OCI-LY3 (cell line): Measurements from ENCODE around the gene CAMTA1.

Experiments used
- H2AFZ ChIP-seq: fragments of 200-600, 300-600 bp; shearing (Covaris generic); 2 replicates; pipeline ENCODE4 v1.6.0; 2014; ENCODE audit warnings: antibody characterized with exemption, low read depth, low read length
- H3K27ac ChIP-seq: fragments of 200-600, 300-600 bp; sonication (generic); 2 replicates; pipeline ENCODE4 v1.5.1; 2014; ENCODE audit warnings: mild to moderate bottlenecking, low read length, moderate library complexity, mixed read lengths
- H3K27me3 ChIP-seq: fragments of 200-600, 300-600 bp; sonication (generic); 2 replicates; pipeline ENCODE4 v1.6.1; 2014; ENCODE audit warnings: low read depth, low read length, mixed read lengths
- H3K36me3 ChIP-seq: fragments of 200-600, 300-600 bp; sonication (generic); replicated peaks from 2 replicates; pipeline ENCODE3; 2014; ENCODE audit warnings: low read depth, low read length, mixed read lengths
- H3K4me1 ChIP-seq: fragments of 300-600, 200-600 bp; sonication (generic); 2 replicates; pipeline ENCODE4 v1.6.1; 2014; ENCODE audit warnings: low read length, mixed read lengths
- H3K4me2 ChIP-seq: fragments of 200-600, 300-600 bp; sonication (generic); 2 replicates; pipeline ENCODE4 v1.6.1; 2014; ENCODE audit warnings: low read length, mixed read lengths
- H3K4me3 ChIP-seq: fragments of 300-600, 200-600 bp; sonication (generic); 2 replicates; pipeline ENCODE4 v1.5.1; 2014; ENCODE audit warnings: antibody characterized with exemption, mild to moderate bottlenecking, low read length, moderate library complexity
- H3K79me2 ChIP-seq: fragments of 300-600, 200-600 bp; shearing (Covaris generic); 2 replicates; pipeline ENCODE4 v1.6.1; 2014; ENCODE audit warnings: mild to moderate bottlenecking, low read length, mixed read lengths
- H3K9ac ChIP-seq: fragments of 300-600, 200-600 bp; shearing (Covaris generic); 2 replicates; pipeline ENCODE4 v1.6.0; 2014; ENCODE audit warnings: mild to moderate bottlenecking, low read length, moderate library complexity
- H3K9me3 ChIP-seq: fragments of 200-600, 300-600 bp; shearing (Covaris generic); 2 replicates; pipeline ENCODE4 v1.6.1; 2014; ENCODE audit warnings: low read length, mixed read lengths; ENCODE audit not compliant: insufficient read depth
- H4K20me1 ChIP-seq: fragments of 200-600, 300-600 bp; sonication (generic); 2 replicates; pipeline ENCODE4 v1.6.1; 2016; ENCODE audit warnings: low read length, mixed read lengths; ENCODE audit not compliant: insufficient read depth
- CTCF ChIP-seq: fragments of 200-600, 300-600 bp; sonication (generic); IDR thresholded peaks from 2 replicates; pipeline ENCODE4 v1.5.1; 2014; ENCODE audit warnings: antibody characterized with exemption, low read length, low read depth
- EZH2phosphoT487 ChIP-seq: fragments of 200-600 bp; shearing (Covaris generic); IDR thresholded peaks from 2 replicates; pipeline ENCODE4 v1.6.1; 2018; ENCODE audit warnings: antibody characterized with exemption, mixed run types, low read depth

Gene CAMTA1

GRCh38 chr1:7351649-7352048 is 566.4 kb downstream of the CAMTA1 start:
- Histone ChIP-seq H3K27ac (no peak overlapping the region), H3K4me1 (no peaks in the 10 kb centered on the region), H3K36me3 (no peaks in the 10 kb centered on the region), H2AFZ (no peak overlapping the region), H4K20me1 (no peaks in the 10 kb centered on the region), H3K79me2 (no peaks in the 10 kb centered on the region), H3K4me2 (no peak overlapping the region), H3K27me3 (no peaks in the 10 kb centered on the region), H3K4me3 (no peak overlapping the region), H3K9ac (no peak overlapping the region), H3K9me3 (no peaks in the 10 kb centered on the region)
- TF ChIP-seq EZH2phosphoT487 (no peak), CTCF (no peak)

- H3K79me2 ChIP-seq: no peaks in the 10 kb centered on the region
- H3K4me3 ChIP-seq: no peak overlapping the region
- no peak overlapping the region for H3K4me2 ChIP-seq
- no peaks in the 10 kb centered on the region for H3K4me1 ChIP-seq
- H3K27me3 ChIP-seq: no peaks in the 10 kb centered on the region
- no peaks in the 10 kb centered on the region for H3K9me3 ChIP-seq
- no peaks in the 10 kb centered on the region for H3K36me3 ChIP-seq
- H2AFZ ChIP-seq: no peak overlapping the region
- H3K9ac ChIP-seq: no peak overlapping the region
- TF ChIP-seq CTCF (no peak), EZH2phosphoT487 (no peak)
- H3K27ac ChIP-seq: no peak overlapping the region
- no peaks in the 10 kb centered on the region for H4K20me1 ChIP-seq
Observed at GRCh38 chr1:7352364-7352763, 567.1 kb downstream of the CAMTA1 start.

GRCh38 chr1:7352974-7353373 is 567.7 kb downstream of the CAMTA1 start:
- Histone ChIP-seq H2AFZ (no peak overlapping the region), H3K4me2 (no peak overlapping the region), H3K27me3 (no peaks in the 10 kb centered on the region), H3K4me3 (no peak overlapping the region), H3K79me2 (no peaks in the 10 kb centered on the region), H3K36me3 (no peaks in the 10 kb centered on the region), H3K9me3 (no peaks in the 10 kb centered on the region), H3K9ac (no peak overlapping the region), H4K20me1 (no peaks in the 10 kb centered on the region), H3K4me1 (no peaks in the 10 kb centered on the region), H3K27ac (no peak overlapping the region)
- TF ChIP-seq EZH2phosphoT487: no peak
- TF ChIP-seq CTCF: no peak

GRCh38 chr1:7355646-7356045 is 570.4 kb downstream of the CAMTA1 start:
- no peak overlapping the region for H3K4me3 ChIP-seq
- no peaks in the 10 kb centered on the region for H3K9me3 ChIP-seq
- no peak overlapping the region for H3K9ac ChIP-seq
- TF ChIP-seq EZH2phosphoT487: no peak
- TF ChIP-seq CTCF: no peak
- no peaks in the 10 kb centered on the region for H3K79me2 ChIP-seq
- no peaks in the 10 kb centered on the region for H3K4me1 ChIP-seq
- no peak overlapping the region for H2AFZ ChIP-seq
- H3K4me2 ChIP-seq: no peak overlapping the region
- no peak overlapping the region for H3K27ac ChIP-seq
- H4K20me1 ChIP-seq: no peaks in the 10 kb centered on the region
- H3K36me3 ChIP-seq: no peaks in the 10 kb centered on the region
- H3K27me3 ChIP-seq: no peaks in the 10 kb centered on the region
